GM19455 (cell line): ENCODE results near the gene SAMD4A.

ENCODE experiments used
- ATAC-seq: cut with Tn5 transposase; IDR thresholded peaks from one replicate; pipeline ENCODE4 v1.9.1; 2021; ENCODE audit not compliant: unreplicated experiment

The SAMD4A gene

GRCh38 chr14:54627540-54628363 lies 60.8 kb downstream of the SAMD4A start:
- peak; percentile 78 for ATAC-seq

- no peak for ATAC-seq
Observed at GRCh38 chr14:54629183-54629582, 62.3 kb downstream of the SAMD4A start.

- ATAC-seq: no peak
Observed at GRCh38 chr14:54629635-54630360, 62.9 kb downstream of the SAMD4A start.

GRCh38 chr14:54631016-54631415 lies 64.1 kb downstream of the SAMD4A start:
- ATAC-seq: no peak

GRCh38 chr14:54632452-54632851 lies 65.5 kb downstream of the SAMD4A start:
- ATAC-seq: no peak

- no peak for ATAC-seq
Observed at GRCh38 chr14:54633076-54633475, 66.1 kb downstream of the SAMD4A start.

GRCh38 chr14:54637270-54638134 lies 70.6 kb downstream of the SAMD4A start:
- ATAC-seq: no peak

- no peak for ATAC-seq
Observed at GRCh38 chr14:54638135-54638446, 71.2 kb downstream of the SAMD4A start.

- ATAC-seq: no peak
Observed at GRCh38 chr14:54639611-54640010, 72.7 kb downstream of the SAMD4A start.

- no peak for ATAC-seq
Observed at GRCh38 chr14:54640506-54640905, 73.6 kb downstream of the SAMD4A start.

- no peak for ATAC-seq
Observed at GRCh38 chr14:54642121-54642520, 75.2 kb downstream of the SAMD4A start.

GRCh38 chr14:54642801-54643695 lies 76.1 kb downstream of the SAMD4A start:
- no peak for ATAC-seq

GRCh38 chr14:54643696-54644176 lies 76.8 kb downstream of the SAMD4A start:
- ATAC-seq: no peak

GRCh38 chr14:54645639-54646038 lies 78.7 kb downstream of the SAMD4A start:
- ATAC-seq: no peak

GRCh38 chr14:54646626-54647025 lies 79.7 kb downstream of the SAMD4A start:
- no peak for ATAC-seq

GRCh38 chr14:54647378-54647777 lies 80.5 kb downstream of the SAMD4A start:
- ATAC-seq: no peak

GRCh38 chr14:54649056-54649455 lies 82.1 kb downstream of the SAMD4A start:
- no peak for ATAC-seq

- no peak for ATAC-seq
Observed at GRCh38 chr14:54650331-54650958, 83.5 kb downstream of the SAMD4A start.

- ATAC-seq: no peak
Observed at GRCh38 chr14:54650959-54651351, 84.0 kb downstream of the SAMD4A start.

GRCh38 chr14:54651649-54652048 lies 84.7 kb downstream of the SAMD4A start:
- ATAC-seq: no peak
